ENCODE data around the gene MAGEA3. TPM values are rescaled to one million over a fixed set of nuclear protein-coding genes. Genes with fewer than 3 reads are reported as not detected.
"Not testable (repeated sequence)": the region's sequence is repeated elsewhere in the genome, so short reads cannot be mapped to it uniquely, and the experiment has no call there.

The MAGEA3 gene, protein sequence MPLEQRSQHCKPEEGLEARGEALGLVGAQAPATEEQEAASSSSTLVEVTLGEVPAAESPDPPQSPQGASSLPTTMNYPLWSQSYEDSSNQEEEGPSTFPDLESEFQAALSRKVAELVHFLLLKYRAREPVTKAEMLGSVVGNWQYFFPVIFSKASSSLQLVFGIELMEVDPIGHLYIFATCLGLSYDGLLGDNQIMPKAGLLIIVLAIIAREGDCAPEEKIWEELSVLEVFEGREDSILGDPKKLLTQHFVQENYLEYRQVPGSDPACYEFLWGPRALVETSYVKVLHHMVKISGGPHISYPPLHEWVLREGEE
- total RNA-seq (2021; ENCODE audit: unreplicated experiment) (0.21 TPM), Bru-seq, nascent RNA (not detected), BruChase-seq, experiment 1, labeled RNA remaining after a 2-hour chase (not detected), BruChase-seq, experiment 2, labeled RNA remaining after a 6-hour chase (not detected)
- polyA plus RNA-seq (2012; ENCODE audit: insufficient read length), result not detected
- long read RNA-seq, result 0 reads

DNA sequence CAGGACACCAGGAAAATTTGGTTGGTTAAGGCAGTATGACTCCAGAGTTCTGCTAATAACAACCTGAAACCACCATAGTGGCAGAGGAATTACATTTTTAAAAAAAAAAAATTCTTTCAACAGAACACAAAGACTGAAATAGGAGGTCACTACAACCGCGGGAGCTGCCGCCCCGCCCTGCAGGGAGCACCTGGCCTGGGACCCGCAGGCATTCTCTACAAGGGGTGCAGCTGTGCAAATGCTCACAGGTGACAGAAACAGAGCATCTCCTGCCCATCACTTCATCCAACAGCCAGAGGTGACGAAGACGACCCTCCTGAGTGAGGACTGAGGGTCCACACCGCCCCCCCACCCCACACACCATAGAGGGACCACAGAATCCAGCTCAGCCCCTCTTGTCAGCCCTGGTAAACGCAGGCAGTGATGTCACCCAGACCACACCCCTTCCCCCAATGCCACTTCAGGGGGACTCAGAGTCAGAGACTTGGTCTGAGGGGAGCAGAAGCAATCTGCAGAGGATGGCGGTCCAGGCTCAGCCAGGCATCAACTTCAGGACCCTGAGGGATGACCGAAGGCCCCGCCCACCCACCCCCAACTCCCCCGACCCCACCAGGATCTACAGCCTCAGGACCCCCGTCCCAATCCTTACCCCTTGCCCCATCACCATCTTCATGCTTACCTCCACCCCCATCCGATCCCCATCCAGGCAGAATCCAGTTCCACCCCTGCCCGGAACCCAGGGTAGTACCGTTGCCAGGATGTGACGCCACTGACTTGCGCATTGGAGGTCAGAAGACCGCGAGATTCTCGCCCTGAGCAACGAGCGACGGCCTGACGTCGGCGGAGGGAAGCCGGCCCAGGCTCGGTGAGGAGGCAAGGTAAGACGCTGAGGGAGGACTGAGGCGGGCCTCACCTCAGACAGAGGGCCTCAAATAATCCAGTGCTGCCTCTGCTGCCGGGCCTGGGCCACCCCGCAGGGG, at the start of gene MAGEA3:
Gene MAGEA3 (plus strand): TSS at position 843 of the 980 bp plus-strand sequence. CDS start 2,039 bp downstream, outside the sequence.
- H3K36me3 ChIP-seq (ENCODE audit: control insufficient read depth, insufficient read depth, low read length); ATAC-seq; H3K4me3 ChIP-seq (ENCODE audit: low read depth in 2 of 2, low read length in 2 of 2); H3K4me1 ChIP-seq (ENCODE audit: control insufficient read depth, insufficient read depth, low read length); in situ Hi-C loops (cut with HindIII; ENCODE audit: low pct_unique_long_range_greater_than_20kb, low sequenced_read_pairs); POLR2A ChIA-PET; DNase-seq (ENCODE audit: low read depth, low spot score); H3K27ac ChIP-seq (ENCODE audit: low read length); H3K27me3 ChIP-seq (ENCODE audit: control insufficient read depth, insufficient read depth, low read length); H3K9me3 ChIP-seq (ENCODE audit: control insufficient read depth, insufficient read depth, low read depth, low read length); CTCF ChIA-PET; intact Hi-C loops (cut with micrococcal nuclease; ENCODE audit: unreplicated experiment); BruUV-seq (replicated peaks): not testable (repeated sequence)

DNA sequence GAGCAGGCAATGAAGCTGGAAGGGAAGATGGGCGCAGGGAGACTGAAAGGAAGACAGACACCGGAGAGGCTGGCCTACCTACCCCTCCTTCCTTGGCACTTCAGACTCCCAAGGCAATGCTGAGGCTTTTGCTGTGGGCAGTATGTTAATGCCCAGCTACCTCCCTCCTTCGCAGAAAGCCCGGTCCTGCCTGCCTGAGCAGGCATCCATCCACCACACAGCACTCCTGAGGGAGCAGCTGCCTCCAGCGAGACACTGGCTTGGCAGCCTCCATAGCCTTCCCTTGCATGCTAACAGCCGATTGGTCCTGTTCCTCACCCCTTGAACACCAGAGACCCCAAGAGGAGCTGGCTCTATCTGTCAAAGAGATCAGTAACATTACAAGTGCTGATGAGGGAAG, 46.5 kb upstream of the MAGEA3 start:
- ChIA-PET POLR2A (no interaction called here), CTCF (no interaction called here)
- ATAC-seq, result no peak
- no peaks in the 10 kb centered on the region for H3K36me3 ChIP-seq (ENCODE audit: control insufficient read depth, insufficient read depth, low read length)
- TF ChIP-seq, protein P1, sequence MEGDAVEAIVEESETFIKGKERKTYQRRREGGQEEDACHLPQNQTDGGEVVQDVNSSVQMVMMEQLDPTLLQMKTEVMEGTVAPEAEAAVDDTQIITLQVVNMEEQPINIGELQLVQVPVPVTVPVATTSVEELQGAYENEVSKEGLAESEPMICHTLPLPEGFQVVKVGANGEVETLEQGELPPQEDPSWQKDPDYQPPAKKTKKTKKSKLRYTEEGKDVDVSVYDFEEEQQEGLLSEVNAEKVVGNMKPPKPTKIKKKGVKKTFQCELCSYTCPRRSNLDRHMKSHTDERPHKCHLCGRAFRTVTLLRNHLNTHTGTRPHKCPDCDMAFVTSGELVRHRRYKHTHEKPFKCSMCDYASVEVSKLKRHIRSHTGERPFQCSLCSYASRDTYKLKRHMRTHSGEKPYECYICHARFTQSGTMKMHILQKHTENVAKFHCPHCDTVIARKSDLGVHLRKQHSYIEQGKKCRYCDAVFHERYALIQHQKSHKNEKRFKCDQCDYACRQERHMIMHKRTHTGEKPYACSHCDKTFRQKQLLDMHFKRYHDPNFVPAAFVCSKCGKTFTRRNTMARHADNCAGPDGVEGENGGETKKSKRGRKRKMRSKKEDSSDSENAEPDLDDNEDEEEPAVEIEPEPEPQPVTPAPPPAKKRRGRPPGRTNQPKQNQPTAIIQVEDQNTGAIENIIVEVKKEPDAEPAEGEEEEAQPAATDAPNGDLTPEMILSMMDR (IDR thresholded peaks at IDR 0.05), result no peak
- TF ChIP-seq TCF7L2 (IDR thresholded peaks at IDR 0.05; ENCODE audit: low read depth, low read length) (no peak), POLR2AphosphoS5 (IDR thresholded peaks at IDR 0.05; ENCODE audit: low read depth, low read length) (no peak), SIN3A (IDR thresholded peaks at IDR 0.05; ENCODE audit: borderline replicate concordance, insufficient read depth, low read depth, low read length) (no peak)
- no peaks in the 10 kb centered on the region for H3K9me3 ChIP-seq (ENCODE audit: control insufficient read depth, insufficient read depth, low read depth, low read length)
- H3K27me3 ChIP-seq (ENCODE audit: control insufficient read depth, insufficient read depth, low read length), result 0 out of 2 replicates have a peak, but pooled peaks cover under 1% of the 10 kb centered on the region
- H3K27ac ChIP-seq (ENCODE audit: low read length), result no peak overlapping the region
- DNase-seq (ENCODE audit: low read depth, low spot score), result no peak
- no peaks in the 10 kb centered on the region for H3K4me1 ChIP-seq (ENCODE audit: control insufficient read depth, insufficient read depth, low read length)
- intact Hi-C loops (cut with micrococcal nuclease; ENCODE audit: unreplicated experiment) (no loop called here), in situ Hi-C loops (cut with HindIII; ENCODE audit: low pct_unique_long_range_greater_than_20kb, low sequenced_read_pairs) (no loop called here)
- BruUV-seq (replicated peaks), result no TSS peak
- H3K4me3 ChIP-seq (ENCODE audit: low read depth in 2 of 2, low read length in 2 of 2), result no peak overlapping the region

DNA sequence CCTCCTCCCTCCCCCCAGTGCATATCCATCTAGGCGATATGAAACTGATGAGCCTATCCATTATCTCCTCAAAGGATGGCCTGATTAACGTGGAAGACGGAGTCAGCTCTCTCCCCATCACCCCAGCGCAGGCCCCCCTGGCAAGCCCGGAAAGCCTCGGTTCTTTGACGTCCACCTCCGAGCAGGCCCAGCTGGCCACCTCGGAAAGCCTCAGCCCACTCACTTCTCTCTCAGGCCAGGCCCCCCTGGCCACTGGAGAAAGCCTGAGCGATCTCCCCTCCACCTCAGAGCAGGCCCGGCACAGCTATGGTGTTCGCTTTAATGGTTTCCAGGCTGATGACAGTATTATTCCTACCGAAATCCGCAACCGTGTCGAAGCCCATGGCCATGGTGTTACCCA, 46.1 kb upstream of the MAGEA3 start:
- no peaks in the 10 kb centered on the region for H3K4me1 ChIP-seq (ENCODE audit: control insufficient read depth, insufficient read depth, low read length)
- ChIA-PET CTCF (no interaction called here), POLR2A (no interaction called here)
- no peak overlapping the region for H3K4me3 ChIP-seq (ENCODE audit: low read depth in 2 of 2, low read length in 2 of 2)
- intact Hi-C loops (cut with micrococcal nuclease; ENCODE audit: unreplicated experiment), result no loop called here
- DNase-seq (ENCODE audit: low read depth, low spot score) (no peak), ATAC-seq (no peak)
- no TSS peak for BruUV-seq (replicated peaks)
- no peaks in the 10 kb centered on the region for H3K36me3 ChIP-seq (ENCODE audit: control insufficient read depth, insufficient read depth, low read length)
- no peaks in the 10 kb centered on the region for H3K9me3 ChIP-seq (ENCODE audit: control insufficient read depth, insufficient read depth, low read depth, low read length)
- H3K27me3 ChIP-seq (ENCODE audit: control insufficient read depth, insufficient read depth, low read length), result 0 out of 2 replicates have a peak, but pooled peaks cover 2% of the 10 kb centered on the region
- in situ Hi-C loops (cut with HindIII; ENCODE audit: low pct_unique_long_range_greater_than_20kb, low sequenced_read_pairs), result no loop called here
- no peak overlapping the region for H3K27ac ChIP-seq (ENCODE audit: low read length)
- TF ChIP-seq POLR2AphosphoS5 (IDR thresholded peaks at IDR 0.05; ENCODE audit: low read depth, low read length) (no peak), TCF7L2 (IDR thresholded peaks at IDR 0.05; ENCODE audit: low read depth, low read length) (no peak), SIN3A (IDR thresholded peaks at IDR 0.05; ENCODE audit: borderline replicate concordance, insufficient read depth, low read depth, low read length) (no peak)
- TF ChIP-seq, protein P2, sequence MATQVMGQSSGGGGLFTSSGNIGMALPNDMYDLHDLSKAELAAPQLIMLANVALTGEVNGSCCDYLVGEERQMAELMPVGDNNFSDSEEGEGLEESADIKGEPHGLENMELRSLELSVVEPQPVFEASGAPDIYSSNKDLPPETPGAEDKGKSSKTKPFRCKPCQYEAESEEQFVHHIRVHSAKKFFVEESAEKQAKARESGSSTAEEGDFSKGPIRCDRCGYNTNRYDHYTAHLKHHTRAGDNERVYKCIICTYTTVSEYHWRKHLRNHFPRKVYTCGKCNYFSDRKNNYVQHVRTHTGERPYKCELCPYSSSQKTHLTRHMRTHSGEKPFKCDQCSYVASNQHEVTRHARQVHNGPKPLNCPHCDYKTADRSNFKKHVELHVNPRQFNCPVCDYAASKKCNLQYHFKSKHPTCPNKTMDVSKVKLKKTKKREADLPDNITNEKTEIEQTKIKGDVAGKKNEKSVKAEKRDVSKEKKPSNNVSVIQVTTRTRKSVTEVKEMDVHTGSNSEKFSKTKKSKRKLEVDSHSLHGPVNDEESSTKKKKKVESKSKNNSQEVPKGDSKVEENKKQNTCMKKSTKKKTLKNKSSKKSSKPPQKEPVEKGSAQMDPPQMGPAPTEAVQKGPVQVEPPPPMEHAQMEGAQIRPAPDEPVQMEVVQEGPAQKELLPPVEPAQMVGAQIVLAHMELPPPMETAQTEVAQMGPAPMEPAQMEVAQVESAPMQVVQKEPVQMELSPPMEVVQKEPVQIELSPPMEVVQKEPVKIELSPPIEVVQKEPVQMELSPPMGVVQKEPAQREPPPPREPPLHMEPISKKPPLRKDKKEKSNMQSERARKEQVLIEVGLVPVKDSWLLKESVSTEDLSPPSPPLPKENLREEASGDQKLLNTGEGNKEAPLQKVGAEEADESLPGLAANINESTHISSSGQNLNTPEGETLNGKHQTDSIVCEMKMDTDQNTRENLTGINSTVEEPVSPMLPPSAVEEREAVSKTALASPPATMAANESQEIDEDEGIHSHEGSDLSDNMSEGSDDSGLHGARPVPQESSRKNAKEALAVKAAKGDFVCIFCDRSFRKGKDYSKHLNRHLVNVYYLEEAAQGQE (IDR thresholded peaks at IDR 0.05; ENCODE audit: insufficient read depth in 1 of 2, low read depth in 2 of 2, low read length in 1 of 2), result no peak
- TF ChIP-seq, protein P1 (IDR thresholded peaks at IDR 0.05), result no peak

All from Panc1 (cell line).